SK-N-SH treated with all-trans-retinoic acid at 6 μM for 48 hours (cell line): ENCODE results near the gene BTLA.

Experiments
- ARNTL ChIP-seq: fragments of 450-650 bp; formaldehyde crosslinking; IDR thresholded peaks from 2 replicates; pipeline ENCODE4 v1.5.0; 2020; ENCODE audit warnings: low read depth, mild to moderate bottlenecking, moderate library complexity, borderline replicate concordance
- BACH2 ChIP-seq: fragments of 250-450 bp; sonication (Bioruptor Pico); IDR thresholded peaks from 2 replicates; pipeline ENCODE4 v1.9.0; 2021; ENCODE audit warnings: mild to moderate bottlenecking, borderline replicate concordance
- PPARA ChIP-seq: fragments of 250-450 bp; sonication (Bioruptor Pico); IDR thresholded peaks from 2 replicates; pipeline ENCODE4 v1.5.0; 2020; ENCODE audit warnings: mild to moderate bottlenecking, borderline replicate concordance
- SNAI2 ChIP-seq: fragments of 250-450 bp; sonication (Bioruptor Pico); IDR thresholded peaks from 2 replicates; pipeline ENCODE4 v1.5.0; 2020; ENCODE audit warnings: mild to moderate bottlenecking, moderate library complexity
- TCF4 ChIP-seq: fragments of 250-450 bp; sonication (Bioruptor Pico); IDR thresholded peaks from 2 replicates; pipeline ENCODE4 v1.8.0; 2021; ENCODE audit warnings: mild to moderate bottlenecking, moderate library complexity, borderline replicate concordance
- TOX ChIP-seq: fragments of 250-450 bp; sonication (Bioruptor Pico); IDR thresholded peaks from 2 replicates; pipeline ENCODE4 v1.8.0; 2021; ENCODE audit warnings: mild to moderate bottlenecking, moderate library complexity, borderline replicate concordance
- ZC3H10 ChIP-seq: fragments of 250-450 bp; sonication (Bioruptor Pico); IDR thresholded peaks from 2 replicates; pipeline ENCODE4 v1.5.1; 2021; ENCODE audit warnings: mild to moderate bottlenecking, moderate library complexity
- ZFP3 ChIP-seq: fragments of 250-450 bp; sonication (Bioruptor Pico); IDR thresholded peaks from 2 replicates; pipeline ENCODE4 v1.5.0; 2020; ENCODE audit warnings: mild to moderate bottlenecking, moderate library complexity
- ZNF565 ChIP-seq: fragments of 450-650 bp; formaldehyde crosslinking; conservative IDR thresholded peaks from 2 replicates; pipeline ENCODE4 v1.5.0; 2020; ENCODE audit warnings: low read depth, mild to moderate bottlenecking, moderate library complexity
- ZNF70 ChIP-seq: fragments of 450-650 bp; formaldehyde crosslinking; IDR thresholded peaks from 2 replicates; pipeline ENCODE4 v1.5.0; 2020; ENCODE audit warnings: mild to moderate bottlenecking, moderate library complexity
- TF ChIP-seq, protein P1 (sequence below): fragments of 250-450 bp; sonication (Bioruptor Pico); IDR thresholded peaks from 2 replicates; pipeline ENCODE4 v1.8.0; 2020; ENCODE audit warnings: mild to moderate bottlenecking, moderate library complexity, borderline replicate concordance

DNA sequence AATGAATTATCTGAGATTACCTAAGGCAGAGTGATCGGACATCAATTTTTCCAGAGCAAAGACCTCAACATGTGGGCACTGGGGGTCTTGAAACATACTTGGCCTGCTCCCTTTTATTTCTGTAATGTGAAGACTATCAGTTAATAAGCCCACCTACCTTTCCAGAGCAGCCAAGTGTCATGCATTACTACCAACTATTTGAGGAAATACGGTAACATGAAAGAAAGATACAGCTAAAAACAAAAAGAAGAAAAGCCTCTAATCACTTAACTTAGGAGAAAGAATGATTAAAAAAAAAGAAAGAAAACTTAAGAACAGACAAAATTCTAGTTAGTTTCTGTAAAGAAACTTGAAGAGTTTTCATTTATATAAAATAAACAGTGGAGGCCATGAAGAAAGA lies 73.9 kb downstream of the BTLA start:
- TF ChIP-seq SNAI2 (CRISPR knock-in tag) (no peak), ZNF70 (no peak), ZC3H10 (CRISPR knock-in tag) (no peak), ZFP3 (CRISPR knock-in tag) (no peak), PPARA (no peak), BACH2 (CRISPR knock-in tag) (no peak), TOX (CRISPR knock-in tag) (no peak), TCF4 (CRISPR knock-in tag) (no peak), ZNF565 (no peak), ARNTL (CRISPR knock-in tag) (no peak)
- TF ChIP-seq, protein P1, sequence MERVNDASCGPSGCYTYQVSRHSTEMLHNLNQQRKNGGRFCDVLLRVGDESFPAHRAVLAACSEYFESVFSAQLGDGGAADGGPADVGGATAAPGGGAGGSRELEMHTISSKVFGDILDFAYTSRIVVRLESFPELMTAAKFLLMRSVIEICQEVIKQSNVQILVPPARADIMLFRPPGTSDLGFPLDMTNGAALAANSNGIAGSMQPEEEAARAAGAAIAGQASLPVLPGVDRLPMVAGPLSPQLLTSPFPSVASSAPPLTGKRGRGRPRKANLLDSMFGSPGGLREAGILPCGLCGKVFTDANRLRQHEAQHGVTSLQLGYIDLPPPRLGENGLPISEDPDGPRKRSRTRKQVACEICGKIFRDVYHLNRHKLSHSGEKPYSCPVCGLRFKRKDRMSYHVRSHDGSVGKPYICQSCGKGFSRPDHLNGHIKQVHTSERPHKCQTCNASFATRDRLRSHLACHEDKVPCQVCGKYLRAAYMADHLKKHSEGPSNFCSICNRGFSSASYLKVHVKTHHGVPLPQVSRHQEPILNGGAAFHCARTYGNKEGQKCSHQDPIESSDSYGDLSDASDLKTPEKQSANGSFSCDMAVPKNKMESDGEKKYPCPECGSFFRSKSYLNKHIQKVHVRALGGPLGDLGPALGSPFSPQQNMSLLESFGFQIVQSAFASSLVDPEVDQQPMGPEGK (CRISPR knock-in tag), result no peak
